H1 (cell line): ENCODE results near the gene GOLGA3. TPM values are rescaled to one million over a fixed set of nuclear protein-coding genes. Genes with fewer than 3 reads are reported as not detected.

Experiments used
- BACH1 ChIP-seq: IDR thresholded peaks from 2 replicates; pipeline ENCODE4 v1.6.1; 2012; ENCODE audit warnings: low read length, improper control_type of control experiment
- CBX8 ChIP-seq: fragments of 300-800, 300-1000 bp; sonication (generic); IDR thresholded peaks from 2 replicates; pipeline ENCODE4 v1.7.1; 2016; ENCODE audit warnings: low read depth, low read length, borderline replicate concordance
- CHD1 ChIP-seq: IDR thresholded peaks from 2 replicates; pipeline ENCODE4 v1.6.1; 2012; ENCODE audit warnings: low read depth, low read length, improper control_type of control experiment
- MAFK ChIP-seq: IDR thresholded peaks from 2 replicates; pipeline ENCODE4 v1.6.1; 2012; ENCODE audit warnings: low read depth, mild to moderate bottlenecking, improper control_type of control experiment, low read length
- NRF1 ChIP-seq: IDR thresholded peaks from 2 replicates; pipeline ENCODE4 v1.6.1; 2011; ENCODE audit warnings: mild to moderate bottlenecking, low read depth, low read length, improper control_type of control experiment
- RBBP5 ChIP-seq: IDR thresholded peaks from 2 replicates; pipeline ENCODE4 v1.7.1; 2012; ENCODE audit warnings: low read depth, mild to moderate bottlenecking, inconsistent platforms, low read length, moderate library complexity, borderline replicate concordance
- SP2 ChIP-seq: IDR thresholded peaks from 2 replicates; pipeline ENCODE4 v1.6.1; 2012; ENCODE audit warnings: mild to moderate bottlenecking, low read length, inconsistent platforms
- polyA plus RNA-seq, 7 experiments: library from polyadenylated mRNA; depleted of rRNA in 3 of 7; stranded (reverse) in 5 of 7; unstranded in 2 of 7; fragments of >200 nt in 5 of 7; fragments of 200-250 nt in 2 of 7; gene quantifications; 1 replicate in 5 of 7; 2 replicates in 1 of 7; 4 replicates in 1 of 7; pipeline versions ENCODE4 v1.2.1 to v1.2.3, GENCODE V29; 2011 to 2013; ENCODE audit warnings: missing spikeins in 2 of 7, mixed read lengths in 2 of 7
- total RNA-seq: library from RNA; stranded (reverse); fragmentation: NEBNext Ultra II Directional; extraction: Animal tissue kit (Norgen Biotek cat#: 25700); gene quantifications from 2 replicates; pipeline ENCODE4 v1.2.1, GENCODE V29; 2021

GOLGA3 gene
- total and polyA plus RNA-seq, 2 of the 8 experiments (the other 6 are each of a cell fraction or from before 2014, with no cell fraction given): 6.4 to 33.1 TPM

- TF ChIP-seq SP2 (no peak), NRF1 (no peak), CHD1 (no peak), CBX8 (no peak), BACH1 (no peak), MAFK (no peak), RBBP5 (no peak)
These were observed 81.3 kb downstream of the GOLGA3 start (continued) for GRCh38 chr12:132747395-132747794.
